HG03060 (cell line): ENCODE data around the gene VAMP1.

ENCODE experiments used
- ATAC-seq: cut with Tn5 transposase; IDR thresholded peaks from one replicate; pipeline ENCODE4 v1.9.1; 2021; ENCODE audit warnings: low read depth, moderate number of reproducible peaks; ENCODE audit not compliant: unreplicated experiment

Gene VAMP1

GRCh38 chr12:6452245-6452943 lies 18.1 kb downstream of the VAMP1 start:
- ATAC-seq = no peak

DNA sequence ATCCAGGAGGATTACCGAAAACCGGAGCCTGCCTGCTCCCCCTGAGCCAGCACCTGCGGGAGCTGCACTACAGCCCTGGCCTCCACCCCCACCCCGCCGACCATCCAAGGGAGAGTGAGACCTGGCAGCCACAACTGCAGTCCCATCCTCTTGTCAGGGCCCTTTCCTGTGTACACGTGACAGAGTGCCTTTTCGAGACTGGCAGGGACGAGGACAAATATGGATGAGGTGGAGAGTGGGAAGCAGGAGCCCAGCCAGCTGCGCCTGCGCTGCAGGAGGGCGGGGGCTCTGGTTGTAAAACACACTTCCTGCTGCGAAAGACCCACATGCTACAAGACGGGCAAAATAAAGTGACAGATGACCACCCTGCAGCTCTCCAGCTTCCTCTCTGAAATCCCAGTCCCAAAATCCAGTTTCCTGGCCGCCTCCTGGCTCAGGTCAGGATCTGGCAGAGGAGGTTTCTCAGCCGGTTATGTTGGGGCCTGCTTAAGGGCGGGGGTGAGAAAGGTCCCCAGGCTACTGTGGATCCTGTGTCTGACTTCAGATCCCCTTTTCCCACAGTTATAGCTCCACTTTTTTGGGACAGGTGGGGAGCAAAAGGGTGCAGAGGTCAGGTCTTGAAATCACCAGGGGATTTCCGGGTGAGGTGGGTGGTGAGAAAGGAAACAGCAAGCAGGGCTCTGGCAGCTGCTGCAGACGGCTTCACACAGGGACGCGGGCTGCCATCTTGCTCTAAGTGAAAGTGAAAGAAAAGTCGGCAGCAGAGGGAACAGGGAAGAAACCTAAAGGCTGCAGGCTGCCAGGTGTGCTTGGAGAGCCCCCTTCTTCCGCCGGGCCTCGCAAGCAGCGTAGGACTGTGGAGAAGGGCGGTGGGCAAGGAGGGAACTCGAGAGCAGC lies 18.9 kb downstream of the VAMP1 start, which contains the start of gene TAPBPL:
TSS of gene TAPBPL (plus strand) at position 695 of the 897 bp plus-strand sequence. CDS start 207 bp downstream, outside the sequence.
- ATAC-seq = peak; percentile 52

GRCh38 chr12:6450869-6451347 lies 19.6 kb downstream of the VAMP1 start:
- ATAC-seq = no peak

- ATAC-seq = no peak
Observed at GRCh38 chr12:6450091-6450868, 20.2 kb downstream of the VAMP1 start.

GRCh38 chr12:6444704-6445688 lies 25.5 kb downstream of the VAMP1 start, which contains the start of gene CD27:
TSS of gene CD27 (plus strand) at chr12:6444955. CDS start at chr12:6445096, 141 bp downstream.
- ATAC-seq = no peak

DNA sequence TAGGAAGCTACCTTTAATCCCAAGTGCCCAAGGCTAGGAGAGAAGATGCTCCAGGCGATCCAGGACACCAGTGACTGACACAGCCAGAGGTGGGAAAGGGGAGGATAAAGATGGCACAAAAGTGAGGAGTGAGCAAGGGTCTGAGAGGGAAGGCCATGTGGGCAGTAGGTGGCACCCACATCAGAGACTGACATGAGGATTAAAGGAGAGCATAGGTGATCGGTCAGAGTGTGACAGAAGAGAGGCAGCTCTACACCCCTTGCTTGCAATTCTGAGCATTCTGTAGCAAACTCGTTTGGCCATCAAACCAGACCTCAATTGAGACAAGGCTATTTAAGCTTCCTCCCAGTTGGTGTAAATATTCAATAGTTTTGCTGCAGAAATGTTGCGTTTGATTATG lies 26.4 kb downstream of the VAMP1 start:
- ATAC-seq = no peak

DNA sequence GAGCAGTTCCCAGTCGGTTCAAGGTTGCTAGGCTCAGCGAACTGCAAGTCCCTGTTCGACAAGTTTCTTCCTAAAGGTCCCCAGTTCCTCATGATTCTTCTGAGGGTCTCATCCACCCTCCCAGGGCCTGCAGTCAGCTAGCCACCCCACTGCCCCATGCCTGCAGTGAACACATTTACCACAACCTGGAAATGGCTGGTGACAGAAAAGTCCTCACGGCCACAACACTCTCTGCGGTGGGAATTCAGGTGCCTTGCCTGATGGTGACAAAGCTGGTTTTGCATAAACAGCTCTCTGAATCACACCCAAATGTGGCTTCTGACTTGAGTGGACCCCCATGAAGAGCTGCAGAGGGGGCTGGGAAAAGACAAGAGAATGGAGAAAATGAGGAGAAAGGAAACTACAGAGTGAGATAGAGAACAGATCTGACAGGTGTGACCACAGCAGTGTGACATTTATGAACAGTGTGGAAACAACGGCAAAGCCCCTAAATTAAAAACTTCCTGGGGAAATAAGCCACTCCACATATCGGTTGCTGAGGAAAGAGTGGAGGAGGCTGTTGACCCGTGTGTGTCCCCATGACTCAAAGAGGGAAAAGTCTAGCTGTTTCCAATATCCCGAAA lies 27.0 kb downstream of the VAMP1 start:
- ATAC-seq = no peak

GRCh38 chr12:6442836-6443235 lies 27.6 kb downstream of the VAMP1 start:
- no peak for ATAC-seq

DNA sequence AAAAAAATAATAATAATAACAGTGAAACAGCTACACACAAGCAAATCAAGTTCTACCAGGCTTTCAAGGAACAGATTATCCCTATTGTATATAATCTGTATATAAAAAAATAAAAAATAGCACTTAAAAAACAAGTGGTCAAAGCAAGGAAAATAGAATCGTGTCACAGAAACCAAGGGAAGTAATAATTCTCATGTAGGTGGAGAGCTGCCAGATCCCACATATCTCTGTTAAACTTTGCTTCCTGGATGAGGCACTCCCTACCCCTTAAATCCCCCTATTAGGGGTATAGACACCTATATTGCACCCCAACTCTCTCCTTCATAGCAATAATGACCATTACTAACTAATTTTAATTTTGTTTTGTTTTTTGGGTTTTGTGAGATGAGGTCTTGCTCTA lies 30.1 kb downstream of the VAMP1 start:
- ATAC-seq = no peak

DNA sequence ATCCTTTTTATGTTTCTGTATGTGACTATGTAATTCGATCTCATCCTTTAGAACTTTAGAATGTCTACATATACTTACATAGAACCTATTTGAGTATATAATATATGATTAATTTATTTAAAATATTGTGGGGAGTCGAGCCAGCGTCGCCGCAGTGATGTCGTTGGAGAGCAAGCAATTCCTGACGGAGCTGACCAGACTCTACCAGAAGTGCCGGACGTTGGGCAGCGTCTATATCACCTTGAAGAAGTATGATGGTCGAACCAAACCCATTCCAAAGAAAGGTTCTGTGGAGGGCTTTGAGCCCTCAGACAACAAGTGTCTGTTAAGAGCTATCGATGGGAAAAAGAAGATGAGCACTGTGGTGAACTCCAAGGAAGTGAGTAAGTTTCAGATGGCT lies 32.1 kb downstream of the VAMP1 start:
- ATAC-seq = no peak

GRCh38 chr12:6437586-6437985 lies 32.9 kb downstream of the VAMP1 start:
- no peak for ATAC-seq

- ATAC-seq = no peak
Observed at GRCh38 chr12:6435961-6436715, 34.3 kb downstream of the VAMP1 start.

DNA sequence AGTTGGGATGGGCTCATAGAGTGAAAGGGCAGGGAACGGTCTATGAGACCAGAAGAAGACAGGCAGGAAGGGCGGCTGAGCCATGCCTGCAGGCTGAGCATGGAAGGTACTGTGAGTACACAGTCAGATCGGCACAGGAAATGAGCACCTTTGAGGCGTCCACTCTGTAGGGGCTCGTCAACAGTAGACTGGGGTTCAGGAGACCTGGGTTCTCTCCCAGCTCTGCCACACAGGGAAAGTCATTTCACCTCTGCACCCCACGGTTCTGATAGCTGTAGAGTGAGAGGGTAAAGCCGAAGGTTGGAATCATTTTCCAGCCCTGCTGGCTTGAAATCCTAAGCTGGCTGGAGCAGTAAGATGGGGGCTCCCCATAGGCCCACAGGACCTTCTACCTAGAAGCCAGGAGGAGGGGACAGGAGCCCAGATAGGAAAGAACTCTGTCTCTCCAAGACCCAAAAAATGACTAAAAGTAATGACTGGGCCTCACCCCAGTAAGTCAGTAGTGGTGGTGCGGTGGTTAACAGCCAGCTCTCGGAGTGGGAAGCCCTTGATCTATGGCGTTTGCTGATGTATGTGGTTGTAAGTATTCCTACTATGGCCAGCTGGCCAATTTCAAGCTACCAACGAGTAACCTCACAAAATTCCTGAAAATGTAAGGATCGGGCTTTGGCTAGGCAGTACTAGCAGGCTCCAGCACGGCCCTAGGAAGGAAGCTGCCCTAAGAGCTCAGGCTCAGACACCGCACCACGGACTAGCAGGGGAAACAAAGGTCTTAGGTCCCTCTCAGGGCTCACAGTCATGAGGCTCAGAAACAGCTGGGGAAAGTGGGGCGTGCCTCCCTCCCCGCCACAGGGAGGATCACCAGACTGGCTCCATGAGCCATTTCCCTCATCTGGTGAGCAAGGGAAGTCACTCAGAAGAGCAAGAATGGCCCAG lies 36.0 kb downstream of the VAMP1 start:
- no peak for ATAC-seq

- ATAC-seq = no peak
Observed at GRCh38 chr12:6432991-6433390, 37.5 kb downstream of the VAMP1 start.

DNA sequence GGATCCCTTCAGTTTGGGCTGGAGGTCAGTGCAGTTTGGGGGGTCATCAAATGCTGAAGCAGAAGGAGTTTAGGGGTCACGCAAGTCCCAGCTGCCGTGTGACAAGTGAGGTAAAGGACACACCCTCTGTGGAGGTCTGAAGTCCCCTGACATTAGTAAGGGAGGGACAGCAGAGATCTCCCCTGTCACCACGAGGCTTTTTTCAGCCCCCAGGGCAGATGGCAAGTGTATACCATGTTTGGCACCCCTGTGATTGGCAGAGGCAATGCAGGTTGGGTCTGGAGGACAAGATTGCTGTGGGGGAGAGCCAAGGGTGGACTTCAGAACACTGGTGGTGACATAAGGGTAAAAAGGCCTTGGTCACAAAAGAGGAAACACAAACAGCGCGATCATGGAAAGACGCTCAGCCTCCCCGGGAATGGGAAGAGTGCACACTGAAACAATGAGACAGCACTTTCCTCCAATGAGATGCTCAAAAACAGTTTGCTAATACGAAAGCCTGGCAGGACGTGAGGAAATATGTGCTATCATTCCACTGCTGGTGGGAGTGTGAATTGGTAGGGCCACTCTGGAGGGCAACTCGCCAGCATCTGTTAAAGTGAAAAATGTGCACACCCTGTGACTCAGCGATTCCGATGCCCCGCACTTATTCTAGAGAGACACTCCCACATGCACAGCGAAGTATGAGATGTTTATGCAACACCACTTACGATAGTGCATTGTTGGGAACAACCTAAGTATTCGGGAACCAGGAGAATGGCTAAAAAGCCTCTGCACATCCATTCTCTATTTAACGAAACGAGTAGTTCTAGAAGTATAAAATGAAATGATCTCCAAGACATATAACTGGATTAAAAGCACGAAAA lies 40.1 kb downstream of the VAMP1 start:
- ATAC-seq = no peak

DNA sequence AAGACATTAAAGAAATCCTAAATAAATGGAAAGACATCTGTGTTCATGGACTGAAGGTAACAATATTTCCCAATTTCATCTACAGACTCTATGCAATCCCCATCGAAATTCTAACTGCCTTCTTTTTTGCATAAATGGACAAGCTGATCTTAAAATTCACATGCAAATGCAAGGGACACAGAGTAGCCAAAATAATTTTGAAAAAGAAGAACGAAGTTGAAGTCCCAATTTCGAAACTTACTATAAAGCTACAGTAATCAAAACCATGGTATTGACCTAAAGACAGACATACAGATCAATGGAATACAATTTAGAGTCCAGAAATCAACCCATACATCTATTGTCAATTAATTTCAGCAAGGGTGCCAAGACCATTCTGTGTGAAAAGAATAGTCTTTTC lies 42.2 kb downstream of the VAMP1 start:
- ATAC-seq = no peak
